HG03159 (cell line): ENCODE data around the gene SMIM45.

Experiments
- ATAC-seq: cut with Tn5 transposase; IDR thresholded peaks from one replicate; pipeline ENCODE4 v1.9.1; 2021; ENCODE audit warnings: mild to moderate bottlenecking, moderate library complexity; ENCODE audit not compliant: unreplicated experiment

SMIM45 gene

GRCh38 chr22:41966607-41967240 is 14.8 kb downstream of the SMIM45 start:
- ATAC-seq = no peak

- no peak for ATAC-seq
These were observed 16.7 kb downstream of the SMIM45 start for GRCh38 chr22:41968601-41969000.

- ATAC-seq = no peak
These were observed 17.2 kb downstream of the SMIM45 start, which contains the start of gene SEPTIN3 for GRCh38 chr22:41969110-41969646. SEPTIN3 (plus strand) TSS chr22:41969443; CDS start chr22:41971493, 2,050 bp downstream.

- no peak for ATAC-seq
These were observed 18.7 kb downstream of the SMIM45 start for GRCh38 chr22:41970601-41971000.

GRCh38 chr22:41971431-41971830 is 19.5 kb downstream of the SMIM45 start:
- ATAC-seq = no peak

GRCh38 chr22:41974691-41975290 is 22.8 kb downstream of the SMIM45 start:
- no peak for ATAC-seq

- ATAC-seq = no peak
These were observed 23.5 kb downstream of the SMIM45 start for GRCh38 chr22:41975299-41976069.

GRCh38 chr22:41976070-41976901 is 24.3 kb downstream of the SMIM45 start:
- no peak for ATAC-seq

- ATAC-seq = no peak
These were observed 25.1 kb downstream of the SMIM45 start for GRCh38 chr22:41976961-41977566.

- no peak for ATAC-seq
These were observed 26.8 kb downstream of the SMIM45 start for GRCh38 chr22:41978732-41979131.

GRCh38 chr22:41979423-41980250 is 27.7 kb downstream of the SMIM45 start:
- ATAC-seq = no peak

GRCh38 chr22:41982865-41983264 is 30.9 kb downstream of the SMIM45 start:
- no peak for ATAC-seq

GRCh38 chr22:41983513-41984405 is 31.8 kb downstream of the SMIM45 start:
- no peak for ATAC-seq

GRCh38 chr22:41987276-41987675 is 35.3 kb downstream of the SMIM45 start:
- ATAC-seq = no peak

GRCh38 chr22:41989246-41989645 is 37.3 kb downstream of the SMIM45 start:
- ATAC-seq = no peak

GRCh38 chr22:41991111-41991510 is 39.2 kb downstream of the SMIM45 start:
- ATAC-seq = no peak

- no peak for ATAC-seq
These were observed 40.5 kb downstream of the SMIM45 start for GRCh38 chr22:41992496-41992895.

GRCh38 chr22:41995211-41995610 is 43.3 kb downstream of the SMIM45 start:
- ATAC-seq = no peak

GRCh38 chr22:41996826-41997225 is 44.9 kb downstream of the SMIM45 start:
- ATAC-seq = no peak
